ENCODE measurements around the gene AHCTF1. TPM values are rescaled to one million over a fixed set of nuclear protein-coding genes. Genes with fewer than 3 reads are reported as not detected.
"Not testable (repeated sequence)": the region's sequence is repeated elsewhere in the genome, so short reads cannot be mapped to it uniquely, and the experiment has no call there.

Gene AHCTF1
- total RNA-seq, 1 experiment from 2014 or later: 42.3 TPM

GRCh38 chr1:246893191-246893939 is 38.4 kb downstream of the AHCTF1 start:
- ChIA-PET CTCF (no interaction called here), POLR2A (no interaction called here)
- H3K9me3 Mint-ChIP-seq (ENCODE audit: unreplicated experiment): no peaks in the 10 kb centered on the region
- intact Hi-C loops (cut with micrococcal nuclease; ENCODE audit: unreplicated experiment): loop anchor here (2.0 kb wide), 1 partner anchor 15 kb away; no protein-coding TSS in a partner anchor
- Histone ChIP-seq H3K27me3 (replicated peaks; ENCODE audit: control insufficient read depth, insufficient read depth, low read length) (no peaks in the 10 kb centered on the region), H3K4me1 (no peaks in the 10 kb centered on the region), H3K9me3 (no peaks in the 10 kb centered on the region), H3K4me3 (ENCODE audit: low read depth, low read length) (no peak overlapping the region), H3K36me3 (ENCODE audit: control insufficient read depth, insufficient read depth, low read length) (no peaks in the 10 kb centered on the region; the same call in 1 of the 2 replicates)
- no peak overlapping the region for H3K4me3 Mint-ChIP-seq (ENCODE audit: unreplicated experiment)
- H3K27me3 Mint-ChIP-seq (ENCODE audit: insufficient read depth, unreplicated experiment): no peaks in the 10 kb centered on the region
- no TSS peak for BruUV-seq (replicated peaks)
- peaks cover 89% of the 10 kb centered on the region for H3K36me3 Mint-ChIP-seq (ENCODE audit: insufficient read depth, unreplicated experiment)
- no peaks in the 10 kb centered on the region for H3K4me1 Mint-ChIP-seq (ENCODE audit: low read depth, unreplicated experiment)
- H3K27ac Mint-ChIP-seq (ENCODE audit: unreplicated experiment): no peak overlapping the region
- TF ChIP-seq, protein P1, sequence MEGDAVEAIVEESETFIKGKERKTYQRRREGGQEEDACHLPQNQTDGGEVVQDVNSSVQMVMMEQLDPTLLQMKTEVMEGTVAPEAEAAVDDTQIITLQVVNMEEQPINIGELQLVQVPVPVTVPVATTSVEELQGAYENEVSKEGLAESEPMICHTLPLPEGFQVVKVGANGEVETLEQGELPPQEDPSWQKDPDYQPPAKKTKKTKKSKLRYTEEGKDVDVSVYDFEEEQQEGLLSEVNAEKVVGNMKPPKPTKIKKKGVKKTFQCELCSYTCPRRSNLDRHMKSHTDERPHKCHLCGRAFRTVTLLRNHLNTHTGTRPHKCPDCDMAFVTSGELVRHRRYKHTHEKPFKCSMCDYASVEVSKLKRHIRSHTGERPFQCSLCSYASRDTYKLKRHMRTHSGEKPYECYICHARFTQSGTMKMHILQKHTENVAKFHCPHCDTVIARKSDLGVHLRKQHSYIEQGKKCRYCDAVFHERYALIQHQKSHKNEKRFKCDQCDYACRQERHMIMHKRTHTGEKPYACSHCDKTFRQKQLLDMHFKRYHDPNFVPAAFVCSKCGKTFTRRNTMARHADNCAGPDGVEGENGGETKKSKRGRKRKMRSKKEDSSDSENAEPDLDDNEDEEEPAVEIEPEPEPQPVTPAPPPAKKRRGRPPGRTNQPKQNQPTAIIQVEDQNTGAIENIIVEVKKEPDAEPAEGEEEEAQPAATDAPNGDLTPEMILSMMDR (IDR thresholded peaks at IDR 0.05; ENCODE audit: insufficient read depth in 1 of 2, low read depth in 1 of 2, low read length in 1 of 2, severe bottlenecking in 1 of 2, unreplicated experiment in 1 of 2): no peak
- no peak for DNase-seq

- H3K36me3 Mint-ChIP-seq (ENCODE audit: insufficient read depth, unreplicated experiment): peaks cover 88% of the 10 kb centered on the region
These were observed 40.6 kb downstream of the AHCTF1 start for GRCh38 chr1:246891105-246891504.

DNA sequence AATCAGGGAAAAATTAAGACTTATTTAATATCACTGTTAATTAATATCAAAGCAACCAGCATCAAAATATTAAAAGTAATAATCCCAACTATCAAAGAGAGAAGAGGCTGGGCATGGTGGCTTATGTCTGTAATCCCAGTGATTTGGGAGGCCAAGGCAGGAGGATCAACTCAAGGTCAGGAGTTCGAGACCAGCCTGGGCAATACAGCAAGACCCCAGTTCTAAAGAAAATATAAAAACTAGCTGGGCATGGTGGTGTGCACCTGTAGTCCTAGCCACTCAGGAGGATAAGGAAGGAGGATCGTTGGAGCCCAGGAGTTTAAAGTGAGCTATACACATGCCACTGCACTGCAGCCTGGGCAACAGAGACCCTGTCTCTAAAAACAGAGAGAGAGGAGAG is 43.2 kb downstream of the AHCTF1 start:
- no peak overlapping the region for H3K27ac Mint-ChIP-seq (ENCODE audit: unreplicated experiment)

More at GRCh38 chr1:246891105-246891504, 40.6 kb downstream of the AHCTF1 start:
- no TSS peak for BruUV-seq (replicated peaks)
- Histone ChIP-seq H3K27me3 (replicated peaks; ENCODE audit: control insufficient read depth, insufficient read depth, low read length) (no peaks in the 10 kb centered on the region), H3K36me3 (ENCODE audit: control insufficient read depth, insufficient read depth, low read length) (no peaks in the 10 kb centered on the region; the same call in 1 of the 2 replicates), H3K4me3 (ENCODE audit: low read depth, low read length) (no peak overlapping the region), H3K4me1 (no peaks in the 10 kb centered on the region), H3K9me3 (no peaks in the 10 kb centered on the region)
- Mint-ChIP-seq H3K9me3 (ENCODE audit: unreplicated experiment) (no peaks in the 10 kb centered on the region), H3K4me1 (ENCODE audit: low read depth, unreplicated experiment) (no peaks in the 10 kb centered on the region), H3K27ac (ENCODE audit: unreplicated experiment) (no peak overlapping the region), H3K4me3 (ENCODE audit: unreplicated experiment) (no peak overlapping the region), H3K27me3 (ENCODE audit: insufficient read depth, unreplicated experiment) (no peaks in the 10 kb centered on the region)
- CTCF ChIA-PET: no interaction called here
- POLR2A ChIA-PET: no interaction called here
- intact Hi-C loops (cut with micrococcal nuclease; ENCODE audit: unreplicated experiment): no loop called here
- DNase-seq: no peak
- TF ChIP-seq, protein P1 (IDR thresholded peaks at IDR 0.05; ENCODE audit: insufficient read depth in 1 of 2, low read depth in 1 of 2, low read length in 1 of 2, severe bottlenecking in 1 of 2, unreplicated experiment in 1 of 2): no peak

GRCh38 chr1:246885389-246885788 is 46.4 kb downstream of the AHCTF1 start:
- POLR2A ChIA-PET; H3K36me3 ChIP-seq (ENCODE audit: control insufficient read depth, insufficient read depth, low read length); BruUV-seq (replicated peaks); H3K27ac Mint-ChIP-seq (ENCODE audit: unreplicated experiment); DNase-seq; intact Hi-C loops (cut with micrococcal nuclease; ENCODE audit: unreplicated experiment); H3K9me3 Mint-ChIP-seq (ENCODE audit: unreplicated experiment); H3K4me3 Mint-ChIP-seq (ENCODE audit: unreplicated experiment); H3K4me1 ChIP-seq; H3K9me3 ChIP-seq; CTCF ChIA-PET; H3K27me3 ChIP-seq (replicated peaks; ENCODE audit: control insufficient read depth, insufficient read depth, low read length); H3K4me3 ChIP-seq (ENCODE audit: low read depth, low read length); H3K4me1 Mint-ChIP-seq (ENCODE audit: low read depth, unreplicated experiment); H3K27me3 Mint-ChIP-seq (ENCODE audit: insufficient read depth, unreplicated experiment): not testable (repeated sequence)
- H3K36me3 Mint-ChIP-seq (ENCODE audit: insufficient read depth, unreplicated experiment): peaks cover 53% of the 10 kb centered on the region

More for the DNA sequence above, 43.2 kb downstream of the AHCTF1 start:
- Mint-ChIP-seq H3K9me3 (ENCODE audit: unreplicated experiment) (no peaks in the 10 kb centered on the region), H3K36me3 (ENCODE audit: insufficient read depth, unreplicated experiment) (peaks cover 67% of the 10 kb centered on the region), H3K4me3 (ENCODE audit: unreplicated experiment) (no peak overlapping the region), H3K4me1 (ENCODE audit: low read depth, unreplicated experiment) (no peaks in the 10 kb centered on the region), H3K27me3 (ENCODE audit: insufficient read depth, unreplicated experiment) (no peaks in the 10 kb centered on the region)
- TF ChIP-seq, protein P1 (IDR thresholded peaks at IDR 0.05; ENCODE audit: insufficient read depth in 1 of 2, low read depth in 1 of 2, low read length in 1 of 2, severe bottlenecking in 1 of 2, unreplicated experiment in 1 of 2): no peak
- H3K36me3 ChIP-seq (ENCODE audit: control insufficient read depth, insufficient read depth, low read length): no peaks in the 10 kb centered on the region; the same call in 1 of the 2 replicates
- ChIA-PET CTCF (no interaction called here), POLR2A (no interaction called here)
- H3K4me1 ChIP-seq: no peaks in the 10 kb centered on the region
- intact Hi-C loops (cut with micrococcal nuclease; ENCODE audit: unreplicated experiment): no loop called here
- H3K9me3 ChIP-seq: no peaks in the 10 kb centered on the region
- no peak for DNase-seq
- H3K4me3 ChIP-seq (ENCODE audit: low read depth, low read length): no peak overlapping the region
- H3K27me3 ChIP-seq (replicated peaks; ENCODE audit: control insufficient read depth, insufficient read depth, low read length): no peaks in the 10 kb centered on the region
- BruUV-seq (replicated peaks): no TSS peak

Data from Caco-2 (cell line).